WTC11 (cell line): Measurements from ENCODE around the gene NRXN2. TPM values are rescaled to one million over a fixed set of nuclear protein-coding genes. Genes with fewer than 3 reads are reported as not detected.

ENCODE experiments used
- ATAC-seq: fragments of 200-7000 bp; cut with Tn5 transposase; 2 replicates; pipeline ENCODE4 v1.10.0; 2021; ENCODE audit warnings: mild to moderate bottlenecking, moderate library complexity
- CTCF ChIA-PET: fragments of 300-600 bp; sonication (Branson Sonifier 250); formaldehyde crosslinking; loops from one replicate; lab custom pipeline; 2021; ENCODE audit warnings: antibody characterized with exemption; lab: Charles Lee
- POLR2A ChIA-PET: fragments of 350-600 bp; sonication (Branson Sonifier 250); formaldehyde crosslinking; loops from one replicate; lab custom pipeline; 2021; ENCODE audit warnings: antibody characterized with exemption; lab: Charles Lee
- DNase-seq: peaks from one replicate; pipeline ENCODE4 v3.0.0; 2021; ENCODE audit warnings: low spot score
- H3K27ac Mint-ChIP-seq: 2 replicates; pipeline ENCODE4 v1.8.0; 2021; ENCODE audit warnings: mixed read lengths
- H3K27me3 Mint-ChIP-seq: 2 replicates; pipeline ENCODE4 v1.8.0; 2021; ENCODE audit warnings: low read depth, mild to moderate bottlenecking, moderate library complexity, mixed read lengths
- H3K36me3 Mint-ChIP-seq: 2 replicates; pipeline ENCODE4 v1.8.0; 2021; ENCODE audit warnings: mixed read lengths
- H3K4me1 Mint-ChIP-seq: 2 replicates; pipeline ENCODE4 v1.8.0; 2022; ENCODE audit warnings: mixed read lengths
- H3K4me3 Mint-ChIP-seq: 2 replicates; pipeline ENCODE4 v1.8.0; 2021; ENCODE audit warnings: mild to moderate bottlenecking, moderate library complexity, mixed read lengths
- H3K9me3 Mint-ChIP-seq: 2 replicates; pipeline ENCODE4 v1.8.0; 2021; ENCODE audit warnings: mixed read lengths
- ATF1 ChIP-seq: sonication (generic); formaldehyde crosslinking; IDR thresholded peaks from 2 replicates; pipeline ENCODE4 v1.8.1; 2023; ENCODE audit warnings: mild to moderate bottlenecking, moderate library complexity, missing genetic modification reagents
- CREB1 ChIP-seq: sonication (generic); formaldehyde crosslinking; IDR thresholded peaks from 2 replicates; pipeline ENCODE4 v1.8.0; 2023; ENCODE audit warnings: mild to moderate bottlenecking, missing genetic modification reagents
- ELF4 ChIP-seq: sonication (generic); formaldehyde crosslinking; IDR thresholded peaks from 2 replicates; pipeline ENCODE4 v1.8.1; 2022; ENCODE audit warnings: low read depth, mild to moderate bottlenecking, moderate library complexity, missing genetic modification reagents
- JAZF1 ChIP-seq: fragments of 250-450 bp; sonication (Bioruptor Pico); IDR thresholded peaks from 2 replicates; pipeline ENCODE4 v1.9.0; 2021; ENCODE audit warnings: moderate library complexity, mild to moderate bottlenecking, inconsistent platforms
- NFE2L1 ChIP-seq: sonication (generic); formaldehyde crosslinking; IDR thresholded peaks from 2 replicates; pipeline ENCODE4 v1.8.1; 2023; ENCODE audit warnings: missing genetic modification reagents
- NR2C2 ChIP-seq: sonication (generic); formaldehyde crosslinking; IDR thresholded peaks from 2 replicates; pipeline ENCODE4 v1.8.0; 2022; ENCODE audit warnings: mild to moderate bottlenecking, missing genetic modification reagents
- SP1 ChIP-seq: sonication (generic); formaldehyde crosslinking; conservative IDR thresholded peaks from 2 replicates; pipeline ENCODE4 v1.8.1; 2022; ENCODE audit warnings: missing genetic modification reagents
- ZNF121 ChIP-seq: sonication (generic); formaldehyde crosslinking; IDR thresholded peaks from 2 replicates; pipeline ENCODE4 v1.8.0; 2023; ENCODE audit warnings: missing genetic modification reagents
- ZNF138 ChIP-seq: sonication (generic); formaldehyde crosslinking; conservative IDR thresholded peaks from 2 replicates; pipeline ENCODE4 v1.8.1; 2022; ENCODE audit warnings: mild to moderate bottlenecking, moderate library complexity, missing genetic modification reagents
- ZNF232 ChIP-seq: sonication (generic); formaldehyde crosslinking; IDR thresholded peaks from 2 replicates; pipeline ENCODE4 v1.8.0; 2022; ENCODE audit warnings: mild to moderate bottlenecking, missing genetic modification reagents
- ZNF263 ChIP-seq: sonication (generic); formaldehyde crosslinking; IDR thresholded peaks from 2 replicates; pipeline ENCODE4 v1.8.1; 2022; ENCODE audit warnings: low read depth, mild to moderate bottlenecking, moderate library complexity, missing genetic modification reagents
- ZNF317 ChIP-seq: sonication (generic); formaldehyde crosslinking; IDR thresholded peaks from 2 replicates; pipeline ENCODE4 v1.8.1; 2023; ENCODE audit warnings: low read depth, mild to moderate bottlenecking, moderate library complexity, missing genetic modification reagents, borderline replicate concordance
- ZNF671 ChIP-seq: fragments of 250-450 bp; sonication (Bioruptor Pico); IDR thresholded peaks from 2 replicates; pipeline ENCODE4 v1.8.0; 2021; ENCODE audit warnings: mild to moderate bottlenecking
- total RNA-seq: library from RNA; stranded (reverse); gene quantifications from 3 replicates; pipeline ENCODE4 v1.2.3, GENCODE V29; 2021
- TF ChIP-seq, protein P1 (sequence below): sonication (generic); formaldehyde crosslinking; IDR thresholded peaks from 2 replicates; pipeline ENCODE4 v1.8.1; 2022; ENCODE audit warnings: missing genetic modification reagents, borderline replicate concordance
- TF ChIP-seq, protein P2 (sequence below): sonication (generic); formaldehyde crosslinking; IDR thresholded peaks from 2 replicates; pipeline ENCODE4 v1.8.1; 2023; ENCODE audit warnings: mild to moderate bottlenecking, missing genetic modification reagents, borderline replicate concordance
- TF ChIP-seq, protein P3 (sequence below): fragments of 250-450 bp; sonication (Bioruptor Pico); conservative IDR thresholded peaks from 2 replicates; pipeline ENCODE4 v1.9.0; 2021; ENCODE audit warnings: mild to moderate bottlenecking
- TF ChIP-seq, protein P4 (sequence below): sonication (generic); formaldehyde crosslinking; IDR thresholded peaks from 2 replicates; pipeline ENCODE4 v1.8.0; 2022; ENCODE audit warnings: mild to moderate bottlenecking, missing genetic modification reagents
- TF ChIP-seq, protein P5 (sequence below): fragments of 250-450 bp; sonication (Bioruptor Pico); IDR thresholded peaks from 2 replicates; pipeline ENCODE4 v2.1.2; 2022; ENCODE audit warnings: mild to moderate bottlenecking, moderate library complexity
- TF ChIP-seq, protein P6 (sequence below): fragments of 200-600 bp; IDR thresholded peaks from 2 replicates; pipeline ENCODE4 v1.8.0; 2022; ENCODE audit warnings: antibody characterized with exemption
- TF ChIP-seq, protein P7 (sequence below): fragments of 250-450 bp; sonication (Bioruptor Pico); IDR thresholded peaks from 2 replicates; pipeline ENCODE4 v1.9.0; 2021; ENCODE audit warnings: mild to moderate bottlenecking

Gene NRXN2
- total RNA-seq, 1 experiment from 2014 or later: 8.6 TPM

DNA sequence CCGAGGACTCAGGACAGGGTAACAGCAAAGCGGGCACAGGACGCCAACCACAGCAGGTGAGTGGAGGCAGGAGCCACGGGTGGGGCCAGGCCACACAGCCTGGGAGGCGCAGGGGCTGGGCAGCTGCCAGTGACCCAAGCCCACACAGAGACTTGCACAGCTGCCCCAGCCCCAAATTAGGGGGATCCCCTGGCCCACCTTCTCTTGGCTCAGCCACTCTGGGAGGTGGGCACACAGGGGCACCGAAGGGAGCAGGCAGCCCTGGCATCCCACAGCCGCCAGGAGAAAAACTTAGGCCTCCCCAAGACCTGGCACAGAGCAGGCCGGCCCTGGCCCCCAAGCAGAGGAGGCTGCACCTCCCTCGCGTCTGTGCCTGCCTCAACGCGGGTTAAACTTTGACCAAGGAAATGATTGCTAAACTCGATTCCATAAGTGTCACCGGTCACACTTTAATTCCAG, 132.2 kb downstream of the NRXN2 start, which contains the start of gene SLC22A12:
SLC22A12 (plus strand) TSS at position 458 of the 459 bp plus-strand sequence. CDS start 337 bp downstream, outside the sequence.
- Mint-ChIP-seq H3K27me3 (peaks cover 15% of the 10 kb centered on the region), H3K27ac (no peak within 1 kb of the TSS), H3K4me1 (no peaks in the 10 kb centered on the region), H3K4me3 (no peak within 1 kb of the TSS), H3K9me3 (peaks cover 19% of the 10 kb centered on the region), H3K36me3 (peaks cover 8% of the 10 kb centered on the region; the same call in 1 of the 2 replicates)
- TF ChIP-seq ZNF671 (CRISPR knock-in tag) (no peak), ATF1 (CRISPR knock-in tag) (no peak), NFE2L1 (CRISPR knock-in tag) (no peak), ZNF232 (CRISPR knock-in tag) (no peak), ELF4 (CRISPR knock-in tag) (no peak), SP1 (CRISPR knock-in tag) (no peak), ZNF138 (CRISPR knock-in tag) (no peak), ZNF121 (CRISPR knock-in tag) (no peak), NR2C2 (CRISPR knock-in tag) (no peak), ZNF263 (CRISPR knock-in tag) (no peak), JAZF1 (no peak), CREB1 (CRISPR knock-in tag) (no peak)
- TF ChIP-seq, protein P1, sequence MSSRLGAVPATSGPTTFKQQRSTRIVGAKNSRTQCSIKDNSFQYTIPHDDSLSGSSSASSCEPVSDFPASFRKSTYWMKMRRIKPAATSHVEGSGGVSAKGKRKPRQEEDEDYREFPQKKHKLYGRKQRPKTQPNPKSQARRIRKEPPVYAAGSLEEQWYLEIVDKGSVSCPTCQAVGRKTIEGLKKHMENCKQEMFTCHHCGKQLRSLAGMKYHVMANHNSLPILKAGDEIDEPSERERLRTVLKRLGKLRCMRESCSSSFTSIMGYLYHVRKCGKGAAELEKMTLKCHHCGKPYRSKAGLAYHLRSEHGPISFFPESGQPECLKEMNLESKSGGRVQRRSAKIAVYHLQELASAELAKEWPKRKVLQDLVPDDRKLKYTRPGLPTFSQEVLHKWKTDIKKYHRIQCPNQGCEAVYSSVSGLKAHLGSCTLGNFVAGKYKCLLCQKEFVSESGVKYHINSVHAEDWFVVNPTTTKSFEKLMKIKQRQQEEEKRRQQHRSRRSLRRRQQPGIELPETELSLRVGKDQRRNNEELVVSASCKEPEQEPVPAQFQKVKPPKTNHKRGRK: no peak
- TF ChIP-seq, protein P2, sequence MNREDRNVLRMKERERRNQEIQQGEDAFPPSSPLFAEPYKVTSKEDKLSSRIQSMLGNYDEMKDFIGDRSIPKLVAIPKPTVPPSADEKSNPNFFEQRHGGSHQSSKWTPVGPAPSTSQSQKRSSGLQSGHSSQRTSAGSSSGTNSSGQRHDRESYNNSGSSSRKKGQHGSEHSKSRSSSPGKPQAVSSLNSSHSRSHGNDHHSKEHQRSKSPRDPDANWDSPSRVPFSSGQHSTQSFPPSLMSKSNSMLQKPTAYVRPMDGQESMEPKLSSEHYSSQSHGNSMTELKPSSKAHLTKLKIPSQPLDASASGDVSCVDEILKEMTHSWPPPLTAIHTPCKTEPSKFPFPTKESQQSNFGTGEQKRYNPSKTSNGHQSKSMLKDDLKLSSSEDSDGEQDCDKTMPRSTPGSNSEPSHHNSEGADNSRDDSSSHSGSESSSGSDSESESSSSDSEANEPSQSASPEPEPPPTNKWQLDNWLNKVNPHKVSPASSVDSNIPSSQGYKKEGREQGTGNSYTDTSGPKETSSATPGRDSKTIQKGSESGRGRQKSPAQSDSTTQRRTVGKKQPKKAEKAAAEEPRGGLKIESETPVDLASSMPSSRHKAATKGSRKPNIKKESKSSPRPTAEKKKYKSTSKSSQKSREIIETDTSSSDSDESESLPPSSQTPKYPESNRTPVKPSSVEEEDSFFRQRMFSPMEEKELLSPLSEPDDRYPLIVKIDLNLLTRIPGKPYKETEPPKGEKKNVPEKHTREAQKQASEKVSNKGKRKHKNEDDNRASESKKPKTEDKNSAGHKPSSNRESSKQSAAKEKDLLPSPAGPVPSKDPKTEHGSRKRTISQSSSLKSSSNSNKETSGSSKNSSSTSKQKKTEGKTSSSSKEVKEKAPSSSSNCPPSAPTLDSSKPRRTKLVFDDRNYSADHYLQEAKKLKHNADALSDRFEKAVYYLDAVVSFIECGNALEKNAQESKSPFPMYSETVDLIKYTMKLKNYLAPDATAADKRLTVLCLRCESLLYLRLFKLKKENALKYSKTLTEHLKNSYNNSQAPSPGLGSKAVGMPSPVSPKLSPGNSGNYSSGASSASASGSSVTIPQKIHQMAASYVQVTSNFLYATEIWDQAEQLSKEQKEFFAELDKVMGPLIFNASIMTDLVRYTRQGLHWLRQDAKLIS (CRISPR knock-in tag): no peak
- TF ChIP-seq, protein P3, sequence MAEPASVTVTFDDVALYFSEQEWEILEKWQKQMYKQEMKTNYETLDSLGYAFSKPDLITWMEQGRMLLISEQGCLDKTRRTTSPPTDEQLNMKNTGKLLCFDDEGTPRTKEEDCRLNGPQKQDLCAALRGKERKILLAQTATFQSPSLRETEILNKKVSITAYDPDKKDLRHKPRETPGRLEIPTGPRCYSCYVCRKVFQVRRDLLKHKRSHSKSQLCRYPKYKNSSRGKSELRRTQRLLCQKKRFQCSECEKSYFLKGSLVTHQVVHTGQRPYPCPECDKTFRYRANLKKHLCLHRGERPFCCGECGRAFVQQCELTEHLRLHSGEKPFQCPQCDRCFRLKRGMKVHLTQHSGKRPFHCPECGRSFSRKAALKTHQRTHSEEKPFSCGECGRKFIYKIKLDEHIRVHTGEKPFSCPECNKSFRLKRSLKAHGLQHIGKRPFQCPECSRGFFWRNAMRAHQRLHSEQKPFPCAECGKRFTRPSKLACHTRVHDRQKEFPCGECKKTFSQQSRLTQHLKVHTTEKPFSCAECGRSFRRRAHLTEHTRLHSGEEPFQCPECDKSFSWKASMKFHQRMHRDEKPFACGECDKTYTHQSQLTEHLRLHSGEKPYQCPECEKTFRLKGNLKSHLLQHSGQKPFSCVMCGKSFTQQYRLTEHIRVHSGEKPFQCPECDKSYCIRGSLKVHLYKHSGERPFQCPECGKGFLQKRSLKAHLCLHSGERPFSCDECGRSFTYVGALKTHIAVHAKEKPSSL (CRISPR knock-in tag): no peak
- TF ChIP-seq, protein P4, sequence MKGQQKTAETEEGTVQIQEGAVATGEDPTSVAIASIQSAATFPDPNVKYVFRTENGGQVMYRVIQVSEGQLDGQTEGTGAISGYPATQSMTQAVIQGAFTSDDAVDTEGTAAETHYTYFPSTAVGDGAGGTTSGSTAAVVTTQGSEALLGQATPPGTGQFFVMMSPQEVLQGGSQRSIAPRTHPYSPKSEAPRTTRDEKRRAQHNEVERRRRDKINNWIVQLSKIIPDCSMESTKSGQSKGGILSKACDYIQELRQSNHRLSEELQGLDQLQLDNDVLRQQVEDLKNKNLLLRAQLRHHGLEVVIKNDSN (CRISPR knock-in tag): no peak
- ChIA-PET CTCF (interaction anchor here (0.6 to 2.4 kb wide), 3 partner anchors 14 to 59 kb away, joined by 3 to 6 read pairs (median 3); no protein-coding TSS in a partner anchor), POLR2A (no interaction called here)
- no peak for DNase-seq
- ATAC-seq: no peak

DNA sequence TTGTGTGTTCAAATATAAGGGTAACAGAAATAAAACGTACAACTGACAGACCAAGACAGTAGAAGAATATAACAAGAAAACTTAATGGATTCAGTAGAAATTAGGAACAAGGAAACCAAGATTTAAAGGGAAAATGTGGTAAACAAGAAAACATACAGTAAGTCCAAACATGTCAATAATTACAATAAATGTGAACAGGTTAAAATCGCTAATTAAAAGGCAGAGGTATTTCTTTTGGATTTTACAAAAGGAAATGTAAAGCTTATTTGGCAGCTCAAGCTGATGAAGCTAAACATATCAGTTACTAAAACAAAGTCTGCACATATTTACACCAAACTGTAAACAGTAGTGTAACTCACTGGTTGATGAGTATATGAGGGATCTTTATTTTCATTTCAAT, 134.3 kb downstream of the NRXN2 start:
- ChIA-PET POLR2A (no interaction called here), CTCF (interaction anchor here (2.4 kb wide), 1 partner anchor 61 kb away, joined by 6 read pairs; no protein-coding TSS in a partner anchor)
- Mint-ChIP-seq H3K4me3 (no peak overlapping the region), H3K4me1 (no peaks in the 10 kb centered on the region), H3K36me3 (peaks cover 8% of the 10 kb centered on the region; the same call in 1 of the 2 replicates), H3K9me3 (peaks cover 19% of the 10 kb centered on the region), H3K27ac (no peak overlapping the region), H3K27me3 (peaks cover 15% of the 10 kb centered on the region)
- no peak for ATAC-seq
- no peak for DNase-seq
- TF ChIP-seq ZNF317 (CRISPR knock-in tag) (no peak), ZNF121 (CRISPR knock-in tag) (no peak)
- TF ChIP-seq, protein P5, sequence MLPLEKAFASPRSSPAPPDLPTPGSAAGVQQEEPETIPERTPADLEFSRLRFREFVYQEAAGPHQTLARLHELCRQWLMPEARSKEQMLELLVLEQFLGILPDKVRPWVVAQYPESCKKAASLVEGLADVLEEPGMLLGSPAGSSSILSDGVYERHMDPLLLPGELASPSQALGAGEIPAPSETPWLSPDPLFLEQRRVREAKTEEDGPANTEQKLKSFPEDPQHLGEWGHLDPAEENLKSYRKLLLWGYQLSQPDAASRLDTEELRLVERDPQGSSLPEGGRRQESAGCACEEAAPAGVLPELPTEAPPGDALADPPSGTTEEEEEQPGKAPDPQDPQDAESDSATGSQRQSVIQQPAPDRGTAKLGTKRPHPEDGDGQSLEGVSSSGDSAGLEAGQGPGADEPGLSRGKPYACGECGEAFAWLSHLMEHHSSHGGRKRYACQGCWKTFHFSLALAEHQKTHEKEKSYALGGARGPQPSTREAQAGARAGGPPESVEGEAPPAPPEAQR (CRISPR knock-in tag): no peak
- TF ChIP-seq, protein P6, sequence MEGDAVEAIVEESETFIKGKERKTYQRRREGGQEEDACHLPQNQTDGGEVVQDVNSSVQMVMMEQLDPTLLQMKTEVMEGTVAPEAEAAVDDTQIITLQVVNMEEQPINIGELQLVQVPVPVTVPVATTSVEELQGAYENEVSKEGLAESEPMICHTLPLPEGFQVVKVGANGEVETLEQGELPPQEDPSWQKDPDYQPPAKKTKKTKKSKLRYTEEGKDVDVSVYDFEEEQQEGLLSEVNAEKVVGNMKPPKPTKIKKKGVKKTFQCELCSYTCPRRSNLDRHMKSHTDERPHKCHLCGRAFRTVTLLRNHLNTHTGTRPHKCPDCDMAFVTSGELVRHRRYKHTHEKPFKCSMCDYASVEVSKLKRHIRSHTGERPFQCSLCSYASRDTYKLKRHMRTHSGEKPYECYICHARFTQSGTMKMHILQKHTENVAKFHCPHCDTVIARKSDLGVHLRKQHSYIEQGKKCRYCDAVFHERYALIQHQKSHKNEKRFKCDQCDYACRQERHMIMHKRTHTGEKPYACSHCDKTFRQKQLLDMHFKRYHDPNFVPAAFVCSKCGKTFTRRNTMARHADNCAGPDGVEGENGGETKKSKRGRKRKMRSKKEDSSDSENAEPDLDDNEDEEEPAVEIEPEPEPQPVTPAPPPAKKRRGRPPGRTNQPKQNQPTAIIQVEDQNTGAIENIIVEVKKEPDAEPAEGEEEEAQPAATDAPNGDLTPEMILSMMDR: no peak
- TF ChIP-seq, protein P7, sequence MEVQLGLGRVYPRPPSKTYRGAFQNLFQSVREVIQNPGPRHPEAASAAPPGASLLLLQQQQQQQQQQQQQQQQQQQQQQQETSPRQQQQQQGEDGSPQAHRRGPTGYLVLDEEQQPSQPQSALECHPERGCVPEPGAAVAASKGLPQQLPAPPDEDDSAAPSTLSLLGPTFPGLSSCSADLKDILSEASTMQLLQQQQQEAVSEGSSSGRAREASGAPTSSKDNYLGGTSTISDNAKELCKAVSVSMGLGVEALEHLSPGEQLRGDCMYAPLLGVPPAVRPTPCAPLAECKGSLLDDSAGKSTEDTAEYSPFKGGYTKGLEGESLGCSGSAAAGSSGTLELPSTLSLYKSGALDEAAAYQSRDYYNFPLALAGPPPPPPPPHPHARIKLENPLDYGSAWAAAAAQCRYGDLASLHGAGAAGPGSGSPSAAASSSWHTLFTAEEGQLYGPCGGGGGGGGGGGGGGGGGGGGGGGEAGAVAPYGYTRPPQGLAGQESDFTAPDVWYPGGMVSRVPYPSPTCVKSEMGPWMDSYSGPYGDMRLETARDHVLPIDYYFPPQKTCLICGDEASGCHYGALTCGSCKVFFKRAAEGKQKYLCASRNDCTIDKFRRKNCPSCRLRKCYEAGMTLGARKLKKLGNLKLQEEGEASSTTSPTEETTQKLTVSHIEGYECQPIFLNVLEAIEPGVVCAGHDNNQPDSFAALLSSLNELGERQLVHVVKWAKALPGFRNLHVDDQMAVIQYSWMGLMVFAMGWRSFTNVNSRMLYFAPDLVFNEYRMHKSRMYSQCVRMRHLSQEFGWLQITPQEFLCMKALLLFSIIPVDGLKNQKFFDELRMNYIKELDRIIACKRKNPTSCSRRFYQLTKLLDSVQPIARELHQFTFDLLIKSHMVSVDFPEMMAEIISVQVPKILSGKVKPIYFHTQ (CRISPR knock-in tag): no peak
